ENCODE results near the gene RNGTT.
"Not testable (repeated sequence)": the region's sequence is repeated elsewhere in the genome, so short reads cannot be mapped to it uniquely, and the experiment has no call there.

Gene RNGTT

DNA sequence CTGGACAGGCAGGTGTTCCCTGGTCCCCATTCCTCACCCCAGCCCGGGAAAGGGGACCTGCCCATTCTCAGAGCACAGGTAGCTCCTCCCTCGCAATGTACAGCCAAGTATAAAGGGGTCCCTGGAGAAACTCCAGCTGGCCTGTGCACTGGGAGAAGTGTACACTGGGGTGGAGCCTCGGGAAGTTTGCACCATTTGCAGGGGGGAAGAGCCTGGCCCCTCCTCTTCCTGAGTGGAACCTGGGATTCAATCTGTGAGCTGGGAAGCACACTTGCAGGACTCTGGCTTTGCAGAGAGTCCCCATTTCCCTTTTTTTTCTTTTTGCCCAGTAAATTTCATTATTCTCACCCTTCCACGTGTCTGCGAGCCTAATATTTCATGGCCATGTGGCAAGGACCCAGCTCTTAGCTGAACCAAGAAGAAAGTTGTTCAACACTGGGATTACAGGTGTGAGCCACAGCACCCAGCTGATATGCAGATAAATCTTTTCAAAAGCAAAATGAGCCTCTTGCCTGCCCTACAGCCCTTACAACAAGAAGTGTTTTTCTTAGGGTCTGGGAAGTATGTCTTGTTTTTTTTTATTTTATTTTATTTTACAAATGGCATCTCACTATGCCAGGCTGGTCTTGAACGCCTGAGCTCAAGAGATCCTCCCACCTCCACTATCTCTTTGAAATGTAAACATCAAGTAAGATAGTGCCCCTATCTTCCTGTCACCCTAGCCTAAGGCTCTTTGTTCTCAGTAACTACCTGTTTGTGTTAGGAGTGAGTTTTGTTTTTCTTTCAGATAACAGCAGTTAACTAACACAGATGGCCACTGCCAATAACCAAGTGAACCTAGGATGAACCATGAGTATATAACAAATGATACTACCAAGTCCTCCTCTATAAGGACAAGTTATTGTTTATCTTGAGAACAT is 9.3 kb upstream of the RNGTT start:
- in situ Hi-C loops (cut with MboI; ENCODE audit: low sequenced_read_pairs): no loop called here

- in situ Hi-C loops (cut with MboI; ENCODE audit: low sequenced_read_pairs): no loop called here
Measured at GRCh38 chr6:88970301-88970700, 6.9 kb upstream of the RNGTT start.

DNA sequence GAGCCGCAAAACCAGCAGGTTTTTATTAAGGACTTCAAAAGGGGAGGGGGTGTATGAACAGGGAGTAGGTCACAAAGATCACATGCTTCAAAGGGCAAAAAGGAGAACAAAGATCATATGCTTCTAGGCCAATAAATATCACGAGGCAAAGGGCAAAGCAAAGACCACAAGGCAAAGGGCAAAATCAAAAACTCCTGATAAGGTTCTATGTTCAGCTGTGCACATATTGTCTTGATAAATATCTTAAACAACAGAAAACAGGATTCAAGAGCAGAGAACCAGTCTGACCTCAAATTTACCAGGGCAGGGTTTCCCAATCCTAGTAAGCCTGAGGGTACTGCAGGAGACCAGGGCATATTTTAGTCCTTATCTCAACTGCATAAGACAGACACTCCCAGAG is 5.8 kb upstream of the RNGTT start:
- in situ Hi-C loops (cut with MboI; ENCODE audit: low sequenced_read_pairs): not testable (repeated sequence)

DNA sequence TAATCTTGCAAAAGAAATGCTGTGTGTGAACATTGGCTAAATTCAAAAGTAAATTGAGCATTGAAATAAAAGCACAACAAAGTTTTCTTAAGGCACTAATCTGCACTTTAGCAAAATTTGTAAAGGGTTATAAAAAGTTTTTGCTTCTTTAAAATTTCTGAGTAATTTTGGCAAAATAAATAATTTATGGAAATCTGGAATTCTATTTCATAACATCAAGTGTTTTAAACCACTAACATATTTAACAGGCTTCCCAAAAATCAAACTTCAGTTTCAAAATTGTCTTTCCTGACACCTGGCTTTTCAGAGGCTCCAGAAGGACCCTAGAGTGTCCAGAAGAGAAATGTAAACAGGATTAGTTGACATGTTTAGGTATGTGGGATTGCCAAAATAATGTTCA is 4.5 kb upstream of the RNGTT start:
- in situ Hi-C loops (cut with MboI; ENCODE audit: low sequenced_read_pairs): no loop called here

GRCh38 chr6:88965691-88966090 is 2.3 kb upstream of the RNGTT start:
- in situ Hi-C loops (cut with MboI; ENCODE audit: low sequenced_read_pairs): no loop called here

- in situ Hi-C loops (cut with MboI; ENCODE audit: low sequenced_read_pairs): no loop called here
Measured at GRCh38 chr6:88964509-88964908, 1.1 kb upstream of the RNGTT start.

DNA sequence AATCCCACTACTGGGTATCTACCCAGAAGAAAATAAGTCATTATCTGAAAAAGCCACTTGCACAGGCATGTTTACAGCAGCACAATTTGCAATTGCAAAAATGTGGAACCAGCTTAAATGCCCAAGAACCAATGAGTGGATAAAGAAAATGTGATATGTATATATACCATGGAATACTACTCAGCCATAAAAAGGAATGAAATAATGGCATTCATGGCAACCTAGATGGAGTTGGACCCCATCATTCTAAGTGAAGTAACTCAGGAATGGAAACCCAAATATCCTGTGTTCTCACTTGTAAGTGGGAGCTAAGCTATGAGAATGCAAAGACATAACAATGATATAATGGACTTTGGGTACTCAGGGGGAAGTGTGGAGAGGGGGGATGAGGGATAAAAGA is 4.6 kb downstream of the RNGTT start:
- in situ Hi-C loops (cut with MboI; ENCODE audit: low sequenced_read_pairs): no loop called here

DNA sequence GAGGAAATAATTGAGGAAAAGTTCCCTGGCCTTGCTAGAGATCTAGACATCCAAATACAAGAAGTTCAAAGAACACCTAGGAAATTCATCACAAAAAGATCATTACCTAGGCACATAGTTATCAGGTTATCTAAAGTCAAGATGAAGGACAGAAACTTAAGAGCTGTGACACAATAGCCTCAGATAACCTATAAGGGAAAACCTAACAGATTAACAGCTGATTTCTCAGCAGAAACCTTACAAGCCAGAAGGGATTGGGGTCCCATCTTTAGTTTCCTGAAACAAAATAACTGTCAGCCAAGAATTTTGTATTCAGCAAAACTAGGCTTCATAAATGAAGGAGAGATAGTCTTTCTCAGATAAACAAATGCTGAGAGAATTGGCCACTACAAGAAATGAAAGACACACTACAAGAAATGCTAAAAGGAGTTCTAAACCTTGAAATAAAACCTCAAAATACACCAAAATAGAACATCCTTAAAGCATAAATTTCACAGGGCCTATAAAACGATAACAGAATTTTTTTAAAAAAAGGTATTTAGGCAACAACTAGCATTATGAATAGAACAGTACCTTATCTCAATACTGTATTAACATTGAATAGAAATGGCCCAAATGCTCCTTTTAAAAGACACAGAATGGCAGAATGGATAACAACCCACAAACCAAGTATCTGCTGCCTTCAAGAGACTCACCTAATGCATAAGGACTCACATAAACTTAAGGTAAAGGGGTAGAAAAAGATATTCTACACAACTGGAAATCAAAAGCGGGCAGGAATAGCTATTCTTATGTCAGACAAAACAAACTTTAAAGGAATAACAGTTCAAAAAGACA is 9.7 kb downstream of the RNGTT start:
- in situ Hi-C loops (cut with MboI; ENCODE audit: low sequenced_read_pairs): no loop called here

DNA sequence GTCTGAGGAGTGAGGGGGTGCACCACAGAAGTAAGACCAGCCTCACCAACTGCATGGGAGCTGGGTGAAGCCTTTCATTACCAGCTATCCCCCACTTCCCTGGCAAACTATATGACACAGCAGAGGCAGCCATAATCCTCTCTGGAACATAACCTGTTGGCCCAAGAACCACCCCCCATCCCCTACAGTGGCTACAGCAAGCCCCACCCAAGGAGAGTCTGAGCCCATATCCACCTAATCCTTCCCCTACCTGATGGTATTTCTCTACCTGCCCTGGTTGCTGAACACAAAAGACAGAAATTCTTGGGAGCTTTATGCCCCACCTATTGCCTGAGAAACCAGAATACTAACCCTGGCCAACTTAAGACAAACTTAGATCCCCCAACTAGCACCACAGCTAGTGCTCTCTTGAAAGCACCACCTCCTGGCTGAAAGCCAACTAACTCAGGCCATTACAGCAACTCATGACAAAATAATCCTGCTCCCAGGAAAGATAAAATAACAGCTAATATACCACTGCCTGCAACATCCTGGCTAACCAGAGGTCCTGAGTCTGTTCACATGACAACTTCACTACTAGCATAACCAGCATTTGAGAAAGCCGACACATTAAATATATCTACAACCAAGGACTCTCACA is 11.2 kb downstream of the RNGTT start:
- in situ Hi-C loops (cut with MboI; ENCODE audit: low sequenced_read_pairs): no loop called here

- in situ Hi-C loops (cut with MboI; ENCODE audit: low sequenced_read_pairs): no loop called here
Measured at GRCh38 chr6:88945415-88946008, 17.9 kb downstream of the RNGTT start.

- in situ Hi-C loops (cut with MboI; ENCODE audit: low sequenced_read_pairs): no loop called here
Measured at GRCh38 chr6:88933521-88933920, 29.9 kb downstream of the RNGTT start.

DNA sequence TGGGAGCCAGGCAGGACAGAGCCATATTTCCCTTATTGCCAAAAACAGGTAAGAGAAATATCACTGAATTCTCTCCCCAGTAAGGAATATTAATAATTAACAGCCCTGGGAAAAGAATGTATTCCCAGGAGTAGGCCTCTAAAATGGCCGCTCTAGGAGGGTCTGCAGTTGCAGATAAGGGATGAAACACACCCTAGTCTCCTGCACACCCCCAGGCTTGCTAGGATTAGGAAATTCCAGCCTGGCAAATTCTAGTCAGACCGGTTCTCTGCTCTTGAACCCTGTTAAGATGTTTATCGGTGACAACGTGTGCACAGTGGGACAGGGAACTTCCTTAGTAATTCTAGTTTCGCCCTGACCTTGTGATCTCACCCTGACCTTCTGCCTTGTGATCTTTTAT is 31.4 kb downstream of the RNGTT start:
- in situ Hi-C loops (cut with MboI; ENCODE audit: low sequenced_read_pairs): not testable (repeated sequence)

DNA sequence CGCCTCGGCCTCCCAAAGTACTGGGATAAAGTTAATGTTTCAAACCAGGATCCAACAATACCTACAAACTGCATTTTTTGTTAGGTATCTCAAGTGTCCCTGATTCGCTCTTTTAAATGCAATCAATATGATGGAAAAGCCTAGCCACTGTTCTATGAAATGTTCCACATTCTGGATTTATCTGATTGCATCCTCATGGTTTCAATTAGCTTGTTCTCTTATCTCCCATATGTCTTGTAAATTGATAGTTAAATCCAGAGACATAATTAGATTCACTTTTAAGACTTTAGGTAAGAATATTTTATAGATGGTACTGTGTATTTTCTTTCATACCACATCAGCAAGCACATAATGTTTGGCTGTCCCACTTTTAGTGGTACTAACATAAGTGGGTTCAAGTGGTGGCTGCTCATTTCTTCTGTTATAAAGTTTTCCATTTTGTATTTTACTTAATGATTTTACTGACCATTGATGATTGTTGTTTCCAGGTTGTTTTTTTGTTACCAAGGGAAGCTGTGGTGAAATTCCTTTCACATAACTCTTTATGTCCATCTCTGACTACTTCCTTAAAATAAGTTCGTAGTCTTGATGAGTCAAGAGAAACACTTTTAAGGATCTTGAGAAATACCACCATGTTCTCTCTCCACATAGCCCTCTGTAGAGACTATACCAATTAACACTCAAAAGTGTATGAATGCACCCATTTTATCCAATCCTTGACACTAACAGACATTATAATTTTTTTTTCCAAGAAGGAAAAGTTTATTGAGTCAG is 40.5 kb downstream of the RNGTT start:
- in situ Hi-C loops (cut with MboI; ENCODE audit: low sequenced_read_pairs): no loop called here

- in situ Hi-C loops (cut with MboI; ENCODE audit: low sequenced_read_pairs): no loop called here
Measured at GRCh38 chr6:88921734-88922133, 41.7 kb downstream of the RNGTT start.

DNA sequence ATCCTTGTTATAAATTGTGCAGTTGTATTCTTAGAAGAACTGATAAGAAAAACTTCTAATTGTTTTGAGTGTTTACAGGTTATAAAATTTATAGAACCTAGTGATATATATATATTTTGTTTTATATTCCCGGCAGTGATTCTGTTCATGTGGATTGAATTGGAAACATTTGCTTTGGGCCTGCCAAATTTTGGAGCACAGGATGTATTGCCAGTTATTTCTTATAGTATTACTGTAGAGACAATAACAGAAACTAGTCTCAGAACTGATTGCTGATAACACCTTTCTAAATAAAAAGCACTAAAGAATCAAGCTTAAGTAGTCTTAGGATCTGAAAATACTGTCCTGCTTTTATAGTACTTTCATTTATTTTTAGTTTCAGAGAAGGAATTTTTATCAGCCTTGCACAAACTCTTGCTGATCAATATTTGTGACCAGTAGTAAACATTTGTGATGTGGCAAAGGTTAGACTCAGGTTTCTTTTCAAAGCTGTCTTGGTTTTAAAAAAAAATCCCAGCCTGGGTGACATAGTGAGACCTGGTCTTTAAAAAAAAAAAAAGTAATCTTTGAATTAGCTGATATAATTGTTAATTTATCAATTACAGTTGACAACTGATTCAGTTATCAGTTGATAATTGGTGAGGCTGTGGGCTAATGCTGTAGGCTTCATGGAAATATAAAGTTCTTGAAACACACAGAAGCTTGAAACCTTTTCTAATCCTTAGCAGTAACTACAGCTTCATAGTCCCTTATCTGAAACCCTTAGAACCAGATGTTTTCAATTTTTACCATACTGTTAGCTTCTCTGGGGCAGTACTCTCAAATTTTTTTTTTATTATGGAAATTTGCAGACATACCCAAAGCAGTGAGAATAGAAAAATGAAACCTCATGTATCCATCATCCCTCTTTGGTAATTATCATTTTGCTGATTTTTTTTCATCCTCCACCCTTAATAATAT is 42.4 kb downstream of the RNGTT start:
- in situ Hi-C loops (cut with MboI; ENCODE audit: low sequenced_read_pairs): no loop called here

DNA sequence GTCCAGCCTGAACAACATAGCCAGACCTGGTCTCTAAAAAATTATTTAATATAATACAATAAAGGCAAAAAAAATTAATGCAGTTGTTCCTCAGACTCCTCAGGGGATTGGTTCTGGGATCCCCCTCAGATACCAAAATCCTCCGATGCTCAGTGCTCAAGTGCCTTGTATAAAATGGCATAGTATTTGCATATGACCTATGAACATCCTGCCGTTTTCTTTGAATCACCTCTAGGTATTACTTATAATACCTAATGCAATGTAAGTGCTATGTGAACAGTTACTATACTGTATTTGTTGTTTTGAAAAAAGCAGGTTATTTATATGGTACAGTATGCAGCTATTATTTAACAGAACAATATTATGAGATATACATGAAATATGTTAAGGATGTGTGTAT is 43.3 kb downstream of the RNGTT start:
- in situ Hi-C loops (cut with MboI; ENCODE audit: low sequenced_read_pairs): no loop called here

- in situ Hi-C loops (cut with MboI; ENCODE audit: low sequenced_read_pairs): no loop called here
Measured at GRCh38 chr6:88919032-88919431, 44.4 kb downstream of the RNGTT start.

- in situ Hi-C loops (cut with MboI; ENCODE audit: low sequenced_read_pairs): no loop called here
Measured at GRCh38 chr6:88916615-88917208, 46.7 kb downstream of the RNGTT start.

All from HL-60/S4 treated with phorbol 12-myristate 13-acetate at 8.2 ng/mL for 4 days and 3 days (cell line).